NCI-H1436 treated with DMSO at 0.1 percent for 48 hours (cell line): Measurements from ENCODE around the gene ARAP2.
"Not testable (repeated sequence)": the region's sequence is repeated elsewhere in the genome, so short reads cannot be mapped to it uniquely, and the experiment has no call there.

Source experiments
- DNase-seq: peaks from one replicate; lab custom pipeline; 2025; lab: John Stamatoyannopoulos, UW

ARAP2 gene

GRCh38 chr4:36214735-36215485, 29.4 kb downstream of the ARAP2 start:
- DNase-seq = no peak

- DNase-seq = no peak
These were observed 30.3 kb downstream of the ARAP2 start for GRCh38 chr4:36213977-36214376.

GRCh38 chr4:36211084-36211483, 33.2 kb downstream of the ARAP2 start:
- DNase-seq = no peak

- no peak for DNase-seq
These were observed 34.2 kb downstream of the ARAP2 start for GRCh38 chr4:36209941-36210649.

GRCh38 chr4:36208893-36209473, 35.3 kb downstream of the ARAP2 start:
- DNase-seq = no peak

- no peak for DNase-seq
These were observed 36.3 kb downstream of the ARAP2 start for GRCh38 chr4:36207831-36208520.

- DNase-seq = no peak
These were observed 36.9 kb downstream of the ARAP2 start for GRCh38 chr4:36207367-36207766.

- no peak for DNase-seq
These were observed 37.6 kb downstream of the ARAP2 start for GRCh38 chr4:36206603-36207311.

GRCh38 chr4:36206012-36206411, 38.3 kb downstream of the ARAP2 start:
- DNase-seq = no peak

GRCh38 chr4:36198861-36199260, 45.5 kb downstream of the ARAP2 start:
- no peak for DNase-seq

GRCh38 chr4:36198068-36198808, 46.1 kb downstream of the ARAP2 start:
- no peak for DNase-seq

GRCh38 chr4:36197501-36197900, 46.8 kb downstream of the ARAP2 start:
- no peak for DNase-seq

- no peak for DNase-seq
These were observed 48.0 kb downstream of the ARAP2 start for GRCh38 chr4:36196145-36196913.

GRCh38 chr4:36192922-36193321, 51.4 kb downstream of the ARAP2 start:
- DNase-seq = no peak

- no peak for DNase-seq
These were observed 54.6 kb downstream of the ARAP2 start for GRCh38 chr4:36189511-36190226.

GRCh38 chr4:36187723-36188333, 56.5 kb downstream of the ARAP2 start:
- DNase-seq = no peak

- no peak for DNase-seq
These were observed 60.5 kb downstream of the ARAP2 start for GRCh38 chr4:36183665-36184393.

GRCh38 chr4:36183232-36183631, 61.1 kb downstream of the ARAP2 start:
- DNase-seq = no peak

GRCh38 chr4:36182315-36182714, 62.0 kb downstream of the ARAP2 start:
- DNase-seq = not testable (repeated sequence)
